Mucosa of gallbladder (tissue), 1 donor: Measurements from ENCODE around the gene YIPF1. TPM values are rescaled to one million over a fixed set of nuclear protein-coding genes. Genes with fewer than 3 reads are reported as not detected.
"Not testable (repeated sequence)": the region's sequence is repeated elsewhere in the genome, so short reads cannot be mapped to it uniquely, and the experiment has no call there.

Source experiments
- DNase-seq: peaks from one replicate; pipeline ENCODE4 v3.0.0-alpha.2; 2020; ENCODE audit warnings: low spot score
- total RNA-seq: library from RNA; stranded (reverse); gene quantifications from one replicate; pipeline ENCODE4 v1.2.1, GENCODE V29; 2021
- donor health status: DM: no; HTN: no; CAD: no.

Gene YIPF1
- total RNA-seq, 1 donor from 2014 or later: 37.1 TPM

GRCh38 chr1:53895421-53895820 lies 5.8 kb upstream of the YIPF1 start:
- peak; percentile 22 for DNase-seq

GRCh38 chr1:53894644-53895043 lies 5.0 kb upstream of the YIPF1 start:
- no peak for DNase-seq

- DNase-seq: peak; percentile 53
Measured at GRCh38 chr1:53893999-53894636, 4.5 kb upstream of the YIPF1 start, which contains the start of gene DIO1. TSS of gene DIO1 (plus strand) at chr1:53894187. CDS start at chr1:53894211, 24 bp downstream.

GRCh38 chr1:53892911-53893310 lies 3.3 kb upstream of the YIPF1 start:
- DNase-seq: no peak

GRCh38 chr1:53891678-53892077 lies 2.1 kb upstream of the YIPF1 start:
- DNase-seq: no peak

- DNase-seq: no peak
Measured at GRCh38 chr1:53891018-53891417, 1.4 kb upstream of the YIPF1 start.

GRCh38 chr1:53890522-53890941 lies 935 bp upstream of the YIPF1 start:
- no peak for DNase-seq

- DNase-seq: no peak
Measured at GRCh38 chr1:53888681-53889080, 916 bp downstream of the YIPF1 start.

- not testable (repeated sequence) for DNase-seq
Measured at GRCh38 chr1:53883600-53883999, 6.0 kb downstream of the YIPF1 start.

- not testable (repeated sequence) for DNase-seq
Measured at GRCh38 chr1:53881853-53882252, 7.7 kb downstream of the YIPF1 start.

GRCh38 chr1:53878492-53879105 lies 11.0 kb downstream of the YIPF1 start:
- DNase-seq: no peak

GRCh38 chr1:53875150-53875549 lies 14.4 kb downstream of the YIPF1 start:
- DNase-seq: not testable (repeated sequence)

GRCh38 chr1:53871773-53872484 lies 17.7 kb downstream of the YIPF1 start:
- no peak for DNase-seq

- DNase-seq: no peak
Measured at GRCh38 chr1:53871221-53871620, 18.4 kb downstream of the YIPF1 start.

GRCh38 chr1:53869454-53870117 lies 20.0 kb downstream of the YIPF1 start:
- no peak for DNase-seq

GRCh38 chr1:53868565-53868964 lies 21.0 kb downstream of the YIPF1 start:
- no peak for DNase-seq

GRCh38 chr1:53862507-53862906 lies 27.1 kb downstream of the YIPF1 start:
- no peak for DNase-seq

- peak; percentile 27 for DNase-seq
Measured at GRCh38 chr1:53860967-53861411, 28.6 kb downstream of the YIPF1 start.

GRCh38 chr1:53851571-53852285 lies 37.9 kb downstream of the YIPF1 start:
- no peak for DNase-seq

- DNase-seq: no peak
Measured at GRCh38 chr1:53850082-53850673, 39.4 kb downstream of the YIPF1 start.

- no peak for DNase-seq
Measured at GRCh38 chr1:53847980-53848379, 41.6 kb downstream of the YIPF1 start.
